A549 (cell line): ENCODE measurements around the gene ZNF341. TPM values are rescaled to one million over a fixed set of nuclear protein-coding genes. Genes with fewer than 3 reads are reported as not detected.

Experiments
- ATAC-seq, 2 experiments: fragments of 200-7000 bp in 1 of 2; fragments of >200 bp in 1 of 2; cut with Nextera tagmentation in 1 of 2; cut with Tn5 transposase in 1 of 2; 3 replicates each; pipeline versions ENCODE4 v1.8.0 to v1.9.1; 2018 to 2020; ENCODE audit warnings: mild to moderate bottlenecking in 1 of 2, moderate library complexity in 1 of 2
- CTCF ChIA-PET: fragments of 300-600 bp; sonication (Branson Sonifier 250); formaldehyde crosslinking; extraction: SDS; loops from one replicate; lab custom pipeline; 2021; ENCODE audit warnings: antibody characterized with exemption, inconsistent platforms; lab: Yijun Ruan, JAX
- POLR2A ChIA-PET: fragments of 350-600 bp; formaldehyde crosslinking; extraction: SDS; loops from one replicate; lab custom pipeline; 2021; ENCODE audit warnings: antibody characterized with exemption, inconsistent platforms; lab: Yijun Ruan, JAX
- DNase-seq, 2 experiments: peaks; one replicate each; pipeline versions ENCODE4 v3.0.0 to v3.0.0-alpha.2; 2011 to 2016; ENCODE audit warnings: low read depth in 1 of 2, low spot score in 1 of 2
- FAIRE-seq: peaks from 2 replicates; lab custom pipeline; 2011; peaks lifted over from hg19 to GRCh38; lab: Jason Lieb, UNC
- H3K27ac ChIP-seq, 2 experiments: fragments of >200 bp; sonication (Bioruptor Twin); formaldehyde crosslinking; 3 replicates each; pipeline ENCODE4 v1.5.1; 2016 to 2017
- H3K4me1 ChIP-seq: fragments of >200 bp; sonication (Bioruptor Twin); formaldehyde crosslinking; 3 replicates; pipeline ENCODE4 v1.6.1; 2016
- H3K4me2 ChIP-seq: fragments of >200 bp; sonication (Bioruptor Twin); formaldehyde crosslinking; 3 replicates; pipeline ENCODE4 v1.6.1; 2016
- H3K4me3 ChIP-seq: fragments of >200 bp; sonication (Bioruptor Twin); formaldehyde crosslinking; 3 replicates; pipeline ENCODE4 v1.5.1; 2016
- H3K9me3 ChIP-seq: fragments of >200 bp; sonication (Bioruptor Twin); formaldehyde crosslinking; 3 replicates; pipeline ENCODE4 v1.6.1; 2016
- CBX8 ChIP-seq: fragments of 200-600 bp; sonication (generic); IDR thresholded peaks from 2 replicates; pipeline ENCODE4 v1.6.1; 2016
- CHD2 ChIP-seq: fragments of 150-350 bp; IDR thresholded peaks from 2 replicates; pipeline ENCODE4 v1.6.1; 2014; ENCODE audit warnings: low read length; ENCODE audit not compliant: partially characterized antibody
- CHD4 ChIP-seq: fragments of 200-600 bp; sonication (generic); IDR thresholded peaks from 2 replicates; pipeline ENCODE4 v1.6.1; 2016; ENCODE audit warnings: antibody characterized with exemption, mild to moderate bottlenecking, borderline replicate concordance
- CTCF ChIP-seq: fragments of >200 bp; sonication (Bioruptor Twin); formaldehyde crosslinking; IDR thresholded peaks from 3 replicates; pipeline ENCODE4 v1.5.1; 2016
- EHF ChIP-seq: fragments of 250-450 bp; sonication (Bioruptor Pico); IDR thresholded peaks from 2 replicates; pipeline ENCODE4 v1.5.0; 2020; ENCODE audit warnings: mild to moderate bottlenecking
- ESRRA ChIP-seq: fragments of 150-350 bp; IDR thresholded peaks from 2 replicates; pipeline ENCODE4 v1.6.1; 2014; ENCODE audit warnings: mild to moderate bottlenecking, low read length, borderline replicate concordance
- FOSB ChIP-seq: fragments of 250-450 bp; sonication (Bioruptor Pico); IDR thresholded peaks from 2 replicates; pipeline ENCODE4 v1.5.0; 2020; ENCODE audit warnings: mild to moderate bottlenecking, moderate library complexity
- FOXS1 ChIP-seq: fragments of 250-450 bp; sonication (Bioruptor Pico); IDR thresholded peaks from 2 replicates; pipeline ENCODE4 v1.5.0; 2020; ENCODE audit warnings: mild to moderate bottlenecking, moderate library complexity
- HES2 ChIP-seq: fragments of >200 bp; sonication (Bioruptor Twin); formaldehyde crosslinking; IDR thresholded peaks from 2 replicates; pipeline ENCODE4 v1.6.1; 2016
- HEYL ChIP-seq: fragments of 250-450 bp; sonication (Bioruptor Pico); IDR thresholded peaks from 2 replicates; pipeline ENCODE4 v1.8.0; 2021; ENCODE audit warnings: mild to moderate bottlenecking, moderate library complexity
- HOXA7 ChIP-seq: fragments of 250-450 bp; sonication (Bioruptor Pico); IDR thresholded peaks from 2 replicates; pipeline ENCODE4 v1.5.0; 2020; ENCODE audit warnings: mild to moderate bottlenecking, moderate library complexity
- HOXB5 ChIP-seq: fragments of 250-450 bp; sonication (Bioruptor Pico); IDR thresholded peaks from 2 replicates; pipeline ENCODE4 v1.5.0; 2020; ENCODE audit warnings: mild to moderate bottlenecking, moderate library complexity
- NR3C1 ChIP-seq: fragments of >200 bp; sonication (Bioruptor Twin); formaldehyde crosslinking; IDR thresholded peaks from 3 replicates; pipeline ENCODE4 v1.6.1; 2017
- PHF8 ChIP-seq: fragments of 200-600 bp; sonication (generic); IDR thresholded peaks from 2 replicates; pipeline ENCODE4 v1.6.1; 2016; ENCODE audit warnings: low read depth, mild to moderate bottlenecking, antibody characterized with exemption, moderate library complexity, borderline replicate concordance
- POLR2A ChIP-seq: IDR thresholded peaks from 2 replicates; pipeline ENCODE4 v1.6.1; 2012; ENCODE audit warnings: mild to moderate bottlenecking, low read length
- RAD21 ChIP-seq, 2 experiments: fragments of >200 bp in 1 of 2; sonication (Bioruptor Twin) in 1 of 2; formaldehyde crosslinking in 1 of 2; IDR thresholded peaks in 1 of 2; conservative IDR thresholded peaks in 1 of 2; 2 replicates in 1 of 2; 3 replicates in 1 of 2; pipeline ENCODE4 v1.6.1; 2012 to 2018; ENCODE audit warnings: inconsistent platforms in 1 of 2
- SMC3 ChIP-seq: fragments of >200 bp; sonication (Bioruptor Twin); formaldehyde crosslinking; IDR thresholded peaks from 3 replicates; pipeline ENCODE4 v1.6.1; 2018; ENCODE audit warnings: inconsistent platforms
- TFCP2L1 ChIP-seq: fragments of 250-450 bp; sonication (Bioruptor Pico); IDR thresholded peaks from 2 replicates; pipeline ENCODE4 v1.5.0; 2021; ENCODE audit warnings: mild to moderate bottlenecking
- ZNF302 ChIP-seq: fragments of 250-450 bp; sonication (Bioruptor Pico); IDR thresholded peaks from 2 replicates; pipeline ENCODE4 v1.9.0; 2021; ENCODE audit warnings: inconsistent platforms, mild to moderate bottlenecking, moderate library complexity
- ZSCAN20 ChIP-seq: fragments of 250-450 bp; sonication (Bioruptor Pico); IDR thresholded peaks from 2 replicates; pipeline ENCODE4 v1.8.0; 2022; ENCODE audit warnings: mild to moderate bottlenecking, moderate library complexity
- WGBS: methylation state at CpG from one replicate; pipeline ENCODE4 v1.1.6; 2017; ENCODE audit errors: missing lambda C conversion rate; 5-methylcytosine and 5-hydroxymethylcytosine counted together
- polyA plus RNA-seq, 4 experiments: library from polyadenylated mRNA; depleted of rRNA in 3 of 4; stranded (reverse); fragments of >200 nt; fragmentation: RNase III in 1 of 4; extraction: RNeasy Plus Mini Kit Qiagen cat#74134 plus additional on column Dnase treatment in 1 of 4; gene quantifications; 2 replicates in 3 of 4; 3 replicates in 1 of 4; pipeline ENCODE4 v1.2.3, GENCODE V29; 2011 to 2017
- TF ChIP-seq, protein P1 (sequence below): fragments of 250-450 bp; sonication (Bioruptor Pico); IDR thresholded peaks from 2 replicates; pipeline ENCODE4 v1.5.0; 2020; ENCODE audit warnings: low read depth, mild to moderate bottlenecking, moderate library complexity

ZNF341 gene
- polyA plus RNA-seq, 2 of the 4 experiments (the other 2 are of a cell fraction) = 2.1 to 4.1 TPM

DNA sequence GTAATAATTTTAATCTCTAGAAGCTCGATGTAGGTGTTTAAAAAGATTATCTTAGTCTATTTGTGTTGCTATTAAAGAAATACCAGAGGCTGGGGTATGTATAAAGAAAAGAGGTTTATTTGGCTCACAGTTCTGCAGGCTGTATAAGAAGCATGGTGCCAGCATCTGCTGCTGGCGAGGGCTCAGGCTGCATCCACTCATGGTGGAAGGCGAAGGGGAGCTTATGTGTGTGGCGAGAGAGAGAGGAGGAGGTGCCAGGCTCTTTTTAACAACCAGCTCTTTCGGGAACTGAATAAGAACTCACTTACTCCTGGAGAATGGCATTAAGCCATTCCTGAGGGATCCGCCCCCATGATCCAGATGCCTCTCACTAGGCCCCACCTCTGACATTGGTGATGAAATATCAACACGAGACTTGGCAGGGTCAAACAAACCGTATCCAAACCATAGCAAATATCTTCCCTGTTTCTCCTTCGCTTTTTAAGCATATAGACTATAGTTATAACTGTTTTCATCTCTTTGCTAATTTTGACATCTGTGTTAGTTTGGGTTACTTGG is 103.9 kb downstream of the ZNF341 start:
- WGBS = 95% methylated on average over 9 of the region's 9 CpGs
- FAIRE-seq = no peak
- H3K4me3 ChIP-seq = no peak overlapping the region

GRCh38 chr20:33836277-33836676 is 104.5 kb downstream of the ZNF341 start:
- no peak for FAIRE-seq
- H3K4me3 ChIP-seq = no peak overlapping the region
- TF ChIP-seq PHF8 (no peak), CBX8 (no peak), ESRRA (no peak), HEYL (CRISPR knock-in tag) (no peak)
- TF ChIP-seq, all 56 proteins: peak for 0
- no peaks in the 10 kb centered on the region for H3K9me3 ChIP-seq
- DNase-seq = no peak
- peaks cover 13% of the 10 kb centered on the region; the same call in 2 of the 3 replicates for H3K4me1 ChIP-seq
- ATAC-seq = no peak
- ChIA-PET POLR2A (no interaction called here), CTCF (interaction anchor here (0.8 to 1.6 kb wide), 5 partner anchors 11 to 232 kb away, joined by 3 to 7 read pairs (median 3); no protein-coding TSS in a partner anchor)
- 87% methylated on average over 2 of the region's 2 CpGs for WGBS
- no peak overlapping the region for H3K27ac ChIP-seq
- H3K4me2 ChIP-seq = no peak overlapping the region

More for the DNA sequence above, 103.9 kb downstream of the ZNF341 start:
- TF ChIP-seq EHF (no peak), FOSB (no peak), HES2 (no peak), ZNF302 (CRISPR knock-in tag) (no peak), CBX8 (no peak)
- H3K4me1 ChIP-seq = peaks cover 13% of the 10 kb centered on the region; the same call in 2 of the 3 replicates
- no peak overlapping the region for H3K4me2 ChIP-seq
- ATAC-seq (no peak), DNase-seq (no peak)
- POLR2A ChIA-PET = no interaction called here
- CTCF ChIA-PET = interaction anchor here (0.8 to 1.2 kb wide), 4 partner anchors 11 to 233 kb away, joined by 3 to 7 read pairs (median 3); no protein-coding TSS in a partner anchor
- no peak overlapping the region for H3K27ac ChIP-seq
- H3K9me3 ChIP-seq = no peaks in the 10 kb centered on the region

DNA sequence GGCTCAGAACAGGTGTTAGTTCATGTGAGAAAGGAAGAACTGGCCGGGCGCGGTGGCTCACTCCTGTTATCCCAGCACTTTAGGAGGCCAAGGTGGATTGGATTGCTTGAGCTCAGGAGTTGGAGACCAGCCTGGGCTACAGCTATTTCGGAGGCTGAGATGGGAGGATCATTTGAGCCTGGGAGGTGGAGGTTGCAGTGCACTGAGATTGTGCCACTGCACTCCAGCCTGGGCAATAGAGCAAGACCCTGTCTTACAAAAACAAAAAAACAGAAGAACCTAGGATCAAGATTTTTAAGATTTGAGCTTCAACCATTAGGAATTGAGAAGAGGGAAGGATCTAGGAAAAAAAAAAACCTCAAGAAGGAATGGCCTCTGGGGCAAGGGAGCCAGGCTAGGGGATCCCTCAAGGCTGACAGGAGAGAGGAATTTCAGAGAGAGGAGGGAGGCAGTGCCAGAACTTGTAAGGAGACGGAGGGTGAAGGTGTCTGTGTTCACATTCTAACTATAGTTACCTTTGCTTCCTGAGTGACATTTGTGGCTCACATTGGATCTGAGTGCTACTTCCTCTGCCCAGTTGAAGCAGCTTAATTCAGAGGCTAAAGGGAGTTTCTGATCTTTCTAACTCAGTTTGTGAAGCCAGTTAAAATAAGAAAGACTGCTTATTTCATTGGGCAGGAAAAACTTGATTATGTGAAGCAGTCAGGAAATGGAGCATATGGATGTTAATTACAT is 105.5 kb downstream of the ZNF341 start:
- WGBS = 96% methylated on average over 5 of the region's 5 CpGs

GRCh38 chr20:33838035-33838864 is 106.5 kb downstream of the ZNF341 start:
- Histone ChIP-seq H3K27ac (no peak overlapping the region), H3K4me3 (no peak overlapping the region), H3K4me1 (peaks cover 6% of the 10 kb centered on the region; the same call in 1 of the 3 replicates), H3K4me2 (no peak overlapping the region), H3K9me3 (no peaks in the 10 kb centered on the region)
- CTCF ChIA-PET = interaction anchor here (1.1 to 1.9 kb wide), 5 partner anchors 11 to 293 kb away, joined by 3 to 6 read pairs (median 3); no protein-coding TSS in a partner anchor
- no peak for DNase-seq
- TF ChIP-seq NR3C1 = no peak
- no peak for TF ChIP-seq FOXS1 (CRISPR knock-in tag)
- TF ChIP-seq ZSCAN20 (CRISPR knock-in tag) = no peak
- TF ChIP-seq PHF8 = no peak
- no peak for TF ChIP-seq TFCP2L1 (CRISPR knock-in tag)
- peak; percentile 18; the same call in 1 of the 3 replicates for TF ChIP-seq CTCF
- TF ChIP-seq RAD21 (conservative IDR thresholded peaks at IDR 0.05 in 1 of 2, IDR thresholded peaks at IDR 0.05 in 1 of 2) = 0 out of 5 replicates have a peak, but pooled peaks of 1 of the 2 experiments have one; percentile 25
- TF ChIP-seq HEYL (CRISPR knock-in tag) = no peak
- 81% methylated on average over 8 of the region's 8 CpGs for WGBS
- POLR2A ChIA-PET = no interaction called here
- ATAC-seq = no peak
- FAIRE-seq = no peak

More for the DNA sequence above, 105.5 kb downstream of the ZNF341 start:
- CTCF ChIA-PET = interaction anchor here (1.0 to 1.6 kb wide), 6 partner anchors 12 to 294 kb away, joined by 3 to 7 read pairs (median 3); no protein-coding TSS in a partner anchor
- TF ChIP-seq POLR2A = no peak
- no peak for TF ChIP-seq HOXB5 (CRISPR knock-in tag)
- no peak for TF ChIP-seq CHD2
- TF ChIP-seq ZSCAN20 (CRISPR knock-in tag) = no peak
- TF ChIP-seq SMC3 = no peak
- TF ChIP-seq, protein P1, sequence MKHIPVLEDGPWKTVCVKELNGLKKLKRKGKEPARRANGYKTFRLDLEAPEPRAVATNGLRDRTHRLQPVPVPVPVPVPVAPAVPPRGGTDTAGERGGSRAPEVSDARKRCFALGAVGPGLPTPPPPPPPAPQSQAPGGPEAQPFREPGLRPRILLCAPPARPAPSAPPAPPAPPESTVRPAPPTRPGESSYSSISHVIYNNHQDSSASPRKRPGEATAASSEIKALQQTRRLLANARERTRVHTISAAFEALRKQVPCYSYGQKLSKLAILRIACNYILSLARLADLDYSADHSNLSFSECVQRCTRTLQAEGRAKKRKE (CRISPR knock-in tag) = no peak
- TF ChIP-seq HOXA7 (CRISPR knock-in tag) = no peak
- TF ChIP-seq CHD4 = no peak
- TF ChIP-seq, all 56 proteins: peak for 0
- no peak for FAIRE-seq
- no peak overlapping the region for H3K4me3 ChIP-seq
- peaks cover 6% of the 10 kb centered on the region; the same call in 2 of the 3 replicates for H3K4me1 ChIP-seq
- H3K9me3 ChIP-seq = no peaks in the 10 kb centered on the region
- no peak for DNase-seq
- H3K4me2 ChIP-seq = no peak overlapping the region
- no peak for ATAC-seq
- POLR2A ChIA-PET = no interaction called here
- no peak overlapping the region for H3K27ac ChIP-seq
